GM12865 (cell line): Measurements from ENCODE around the gene CNNM2.

Experiments
- DNase-seq: peaks from one replicate; pipeline ENCODE4 v3.0.0; 2010; ENCODE audit warnings: low read depth
- H3K4me3 ChIP-seq: 2 replicates; pipeline ENCODE4 v1.5.1; 2011; ENCODE audit warnings: mild to moderate bottlenecking, low read depth, low read length, control low read depth
- CTCF ChIP-seq: IDR thresholded peaks from 2 replicates; pipeline ENCODE4 v1.5.1; 2011; ENCODE audit warnings: low read length, control low read depth, low read depth, inconsistent platforms; ENCODE audit not compliant: insufficient read depth; ENCODE audit errors: missing control alignments

Gene CNNM2

GRCh38 chr10:103106539-103106938, 188.4 kb downstream of the CNNM2 start:
- DNase-seq = no peak
- H3K4me3 ChIP-seq = no peak overlapping the region
- no peak for TF ChIP-seq CTCF

DNA sequence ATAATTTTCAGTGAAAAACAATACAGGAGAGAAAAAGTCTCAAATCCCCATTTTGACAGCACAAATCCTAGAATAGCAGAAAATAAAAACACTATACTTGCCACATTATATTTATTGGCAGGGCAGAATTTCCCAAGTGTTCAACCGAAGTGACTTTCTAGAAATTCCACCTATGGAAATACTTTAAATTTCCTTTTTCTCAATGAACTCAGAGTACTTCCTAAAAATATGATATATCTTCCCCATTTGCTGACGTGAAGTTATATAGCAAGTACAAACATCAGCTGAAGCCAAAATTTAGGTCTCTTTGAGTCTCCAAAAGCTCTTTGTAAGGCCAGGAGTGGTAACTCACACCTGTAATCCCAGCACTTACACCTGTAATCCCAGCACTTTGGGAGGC, 191.7 kb downstream of the CNNM2 start:
- DNase-seq = no peak
- H3K4me3 ChIP-seq = no peak overlapping the region
- no peak for TF ChIP-seq CTCF

DNA sequence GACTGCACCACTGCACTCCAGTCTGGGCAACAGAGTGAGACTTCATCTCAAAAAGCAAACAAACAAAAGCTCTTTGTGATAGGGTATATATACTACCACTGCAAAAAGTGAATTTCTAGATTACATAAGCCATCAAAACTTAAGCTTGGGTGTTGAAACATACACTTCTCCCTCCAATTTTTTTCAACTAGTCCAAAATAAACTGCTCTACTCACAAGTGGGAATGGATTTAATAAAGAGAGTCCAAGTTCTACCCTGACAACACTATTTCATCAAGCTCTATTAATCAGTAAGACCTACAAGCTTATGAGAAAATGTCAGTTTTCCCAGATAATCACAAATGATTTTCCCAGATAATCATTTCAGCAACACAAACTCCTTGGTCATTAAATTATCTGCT, 192.3 kb downstream of the CNNM2 start:
- H3K4me3 ChIP-seq = no peak overlapping the region
- no peak for TF ChIP-seq CTCF
- no peak for DNase-seq

- peak; percentile 86 for DNase-seq
- TF ChIP-seq CTCF = no peak
- H3K4me3 ChIP-seq = peak overlapping the region; percentile 3; the same call in 1 of the 2 replicates
These were observed 193.2 kb downstream of the CNNM2 start for GRCh38 chr10:103111031-103111917.

GRCh38 chr10:103111918-103112877, 194.1 kb downstream of the CNNM2 start:
- H3K4me3 ChIP-seq = peak overlapping the region; percentile 22; the same call in 1 of the 2 replicates
- DNase-seq = peak; percentile 66
- TF ChIP-seq CTCF = no peak

DNA sequence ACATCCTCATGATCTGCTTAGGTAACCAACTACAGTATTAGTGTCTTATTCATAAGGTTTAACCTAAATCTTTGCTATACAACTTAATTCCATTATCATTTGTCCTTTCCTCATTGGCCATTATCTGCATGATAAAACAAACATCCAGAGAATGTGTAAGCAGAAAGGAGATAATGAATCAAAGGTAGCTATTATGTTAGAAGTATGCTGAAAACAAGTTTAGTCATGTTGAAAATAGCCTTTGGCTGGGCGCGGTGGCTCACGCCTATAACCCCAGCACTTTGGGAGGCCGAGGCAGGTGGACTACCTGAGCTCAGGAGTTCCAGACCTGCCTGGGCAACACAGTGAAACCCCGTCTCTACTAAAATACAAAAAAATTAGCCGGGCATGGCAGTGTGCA, 196.8 kb downstream of the CNNM2 start:
- DNase-seq = no peak
- H3K4me3 ChIP-seq = no peak overlapping the region
- TF ChIP-seq CTCF = no peak
